Nephron progenitor cell (in vitro differentiated cells): ENCODE measurements around the gene KIF26B.
A peak's percentile ranks its signal among the peaks of the same experiment; 100 is the strongest.

ENCODE experiments used
- DNase-seq: peaks from one replicate; pipeline ENCODE4 v3.0.0; 2021
- H3K27ac Mint-ChIP-seq: 2 replicates; pipeline ENCODE4 v1.8.0; 2021; ENCODE audit warnings: mild to moderate bottlenecking, moderate library complexity, mixed read lengths
- H3K27me3 Mint-ChIP-seq: 2 replicates; pipeline ENCODE4 v1.8.0; 2021; ENCODE audit warnings: mild to moderate bottlenecking, low read depth, mixed read lengths; ENCODE audit not compliant: poor library complexity
- H3K36me3 Mint-ChIP-seq: 2 replicates; pipeline ENCODE4 v1.8.0; 2021; ENCODE audit warnings: low read depth, mixed read lengths
- H3K4me1 Mint-ChIP-seq: 2 replicates; pipeline ENCODE4 v1.8.0; 2021; ENCODE audit warnings: mixed read lengths
- H3K4me3 Mint-ChIP-seq: 2 replicates; pipeline ENCODE4 v1.8.0; 2021; ENCODE audit warnings: mild to moderate bottlenecking, moderate library complexity, mixed read lengths
- H3K9me3 Mint-ChIP-seq: 2 replicates; pipeline ENCODE4 v1.8.0; 2021; ENCODE audit warnings: mild to moderate bottlenecking, moderate library complexity, mixed read lengths
- CTCF ChIP-seq: fragments of 200-600 bp; sonication (generic); IDR thresholded peaks from 2 replicates; pipeline ENCODE4 v1.5.0; 2021; ENCODE audit warnings: antibody characterized with exemption

Gene KIF26B

GRCh38 chr1:245652660-245653427 lies 498.1 kb downstream of the KIF26B start:
- Mint-ChIP-seq H3K4me3 (no peak overlapping the region), H3K36me3 (peaks cover 78% of the 10 kb centered on the region), H3K9me3 (peaks cover 18% of the 10 kb centered on the region), H3K27me3 (peaks cover 7% of the 10 kb centered on the region), H3K4me1 (peaks cover 20% of the 10 kb centered on the region), H3K27ac (no peak overlapping the region)
- DNase-seq = no peak
- TF ChIP-seq CTCF = no peak

- no peak for DNase-seq
- Mint-ChIP-seq H3K27me3 (peaks cover 7% of the 10 kb centered on the region), H3K9me3 (peaks cover 18% of the 10 kb centered on the region), H3K4me1 (peaks cover 11% of the 10 kb centered on the region), H3K27ac (peak overlapping the region; percentile 10), H3K4me3 (no peak overlapping the region), H3K36me3 (peaks cover 81% of the 10 kb centered on the region)
- TF ChIP-seq CTCF = no peak
Measured at GRCh38 chr1:245654460-245655050, 499.8 kb downstream of the KIF26B start.

GRCh38 chr1:245656189-245656717 lies 501.5 kb downstream of the KIF26B start:
- TF ChIP-seq CTCF = no peak
- Mint-ChIP-seq H3K36me3 (peaks cover 65% of the 10 kb centered on the region), H3K4me1 (peaks cover 8% of the 10 kb centered on the region), H3K27me3 (peaks cover 4% of the 10 kb centered on the region), H3K27ac (no peak overlapping the region), H3K4me3 (no peak overlapping the region), H3K9me3 (peaks cover 13% of the 10 kb centered on the region)
- DNase-seq = no peak

GRCh38 chr1:245657371-245657770 lies 502.6 kb downstream of the KIF26B start:
- Mint-ChIP-seq H3K9me3 (peaks cover 5% of the 10 kb centered on the region), H3K36me3 (peaks cover 60% of the 10 kb centered on the region), H3K27me3 (peaks cover 4% of the 10 kb centered on the region), H3K27ac (peak overlapping the region; percentile 14), H3K4me1 (peaks cover 8% of the 10 kb centered on the region), H3K4me3 (no peak overlapping the region)
- DNase-seq = no peak
- no peak for TF ChIP-seq CTCF

- H3K4me3 Mint-ChIP-seq = no peak overlapping the region
- no peak for DNase-seq
- peaks cover 53% of the 10 kb centered on the region for H3K36me3 Mint-ChIP-seq
- TF ChIP-seq CTCF = no peak
- peak overlapping the region; percentile 17 for H3K27ac Mint-ChIP-seq
- H3K9me3 Mint-ChIP-seq = peaks cover 5% of the 10 kb centered on the region
- no peaks in the 10 kb centered on the region for H3K4me1 Mint-ChIP-seq
- peaks cover 3% of the 10 kb centered on the region for H3K27me3 Mint-ChIP-seq
Measured at GRCh38 chr1:245663373-245663772, 508.6 kb downstream of the KIF26B start.
